Peyer's patch (tissue), 4 donors: ENCODE results near the gene DDRGK1.

Source experiments
- CTCF ChIP-seq, 6 experiments: fragments of 450-650 bp in 4 of 6; fragments of 200-600 bp in 2 of 6; sonication (generic) in 1 of 6; IDR thresholded peaks; one replicate each; pipeline ENCODE4 v1.5.1; 2017 to 2019; ENCODE audit warnings: antibody characterized with exemption in 6 of 6, mild to moderate bottlenecking in 3 of 6, moderate library complexity in 1 of 6
- POLR2A ChIP-seq, 2 donors: fragments of 450-650 bp; IDR thresholded peaks; one replicate each; pipeline ENCODE4 v1.5.1; 2017; ENCODE audit warnings: antibody characterized with exemption in 2 of 2, mild to moderate bottlenecking in 2 of 2, moderate library complexity in 2 of 2

GRCh38 chr20:3244613-3245012 is 40.1 kb upstream of the DDRGK1 start:
- no peak for TF ChIP-seq CTCF (IDR thresholded peaks at IDR 0.05)
- no peak for TF ChIP-seq POLR2A (IDR thresholded peaks at IDR 0.05)
